ENCODE data around the gene PTPRG.

PTPRG gene

GRCh38 chr3:61562721-61563312, 1.4 kb downstream of the PTPRG start:
- no peak for DNase-seq (ENCODE audit: low read depth)

- no peak for DNase-seq (ENCODE audit: low read depth)
These were observed 2.2 kb downstream of the PTPRG start for GRCh38 chr3:61563313-61564271.

- DNase-seq (ENCODE audit: low read depth) = no peak
These were observed 3.2 kb downstream of the PTPRG start for GRCh38 chr3:61564395-61565059.

GRCh38 chr3:61565569-61565968, 4.2 kb downstream of the PTPRG start:
- DNase-seq (ENCODE audit: low read depth) = no peak

- DNase-seq (ENCODE audit: low read depth) = no peak
These were observed 6.8 kb downstream of the PTPRG start for GRCh38 chr3:61568127-61568526.

GRCh38 chr3:61569856-61570580, 8.6 kb downstream of the PTPRG start:
- DNase-seq (ENCODE audit: low read depth) = no peak

GRCh38 chr3:61570813-61571212, 9.4 kb downstream of the PTPRG start:
- DNase-seq (ENCODE audit: low read depth) = no peak

- peak; percentile 43 for DNase-seq (ENCODE audit: low read depth)
These were observed 10.4 kb downstream of the PTPRG start for GRCh38 chr3:61571516-61572336.

- no peak for DNase-seq (ENCODE audit: low read depth)
These were observed 11.5 kb downstream of the PTPRG start for GRCh38 chr3:61572879-61573278.

- no peak for DNase-seq (ENCODE audit: low read depth)
These were observed 12.1 kb downstream of the PTPRG start for GRCh38 chr3:61573441-61573840.

GRCh38 chr3:61574854-61575253, 13.5 kb downstream of the PTPRG start:
- DNase-seq (ENCODE audit: low read depth) = peak; percentile 97

GRCh38 chr3:61575893-61576292, 14.5 kb downstream of the PTPRG start:
- no peak for DNase-seq (ENCODE audit: low read depth)

GRCh38 chr3:61577760-61578159, 16.4 kb downstream of the PTPRG start:
- DNase-seq (ENCODE audit: low read depth) = no peak

- DNase-seq (ENCODE audit: low read depth) = no peak
These were observed 17.4 kb downstream of the PTPRG start for GRCh38 chr3:61578667-61579367.

- no peak for DNase-seq (ENCODE audit: low read depth)
These were observed 18.3 kb downstream of the PTPRG start for GRCh38 chr3:61579685-61580084.

- no peak for DNase-seq (ENCODE audit: low read depth)
These were observed 19.7 kb downstream of the PTPRG start for GRCh38 chr3:61580982-61581643.

- no peak for DNase-seq (ENCODE audit: low read depth)
These were observed 20.9 kb downstream of the PTPRG start for GRCh38 chr3:61582287-61582686.

- DNase-seq (ENCODE audit: low read depth) = no peak
These were observed 21.5 kb downstream of the PTPRG start for GRCh38 chr3:61582846-61583245.

- no peak for DNase-seq (ENCODE audit: low read depth)
These were observed 22.8 kb downstream of the PTPRG start for GRCh38 chr3:61583890-61584875.
